ENCODE measurements around the gene PITPNM3. TPM values are rescaled to one million over a fixed set of nuclear protein-coding genes. Genes with fewer than 3 reads are reported as not detected.
"Not testable (repeated sequence)": the region's sequence is repeated elsewhere in the genome, so short reads cannot be mapped to it uniquely, and the experiment has no call there.

The PITPNM3 gene
- total RNA-seq, 2 donors from 2014 or later, result 5.3 to 7.9 TPM

DNA sequence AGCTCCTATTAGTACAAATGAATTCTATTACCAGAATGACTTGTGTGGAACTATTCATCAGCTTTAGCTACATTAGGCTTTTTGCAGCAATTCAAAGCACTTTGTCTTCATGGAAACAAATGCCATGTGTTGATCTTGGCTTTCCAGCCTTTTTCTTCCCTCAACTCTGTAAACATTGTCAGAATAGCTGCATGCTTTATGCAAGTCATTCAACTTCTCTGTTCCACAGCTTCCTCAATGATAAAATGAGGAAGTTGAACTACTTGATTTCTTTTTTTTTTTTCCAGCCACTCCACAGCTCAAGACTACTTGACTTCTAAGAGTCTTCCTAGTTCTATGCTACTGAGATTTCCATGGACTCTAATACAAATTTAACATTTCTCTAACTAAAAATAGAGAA, 43.0 kb upstream of the PITPNM3 start:
- intact Hi-C loops (cut with DNase I), result no loop called here
- TF ChIP-seq, protein P1, sequence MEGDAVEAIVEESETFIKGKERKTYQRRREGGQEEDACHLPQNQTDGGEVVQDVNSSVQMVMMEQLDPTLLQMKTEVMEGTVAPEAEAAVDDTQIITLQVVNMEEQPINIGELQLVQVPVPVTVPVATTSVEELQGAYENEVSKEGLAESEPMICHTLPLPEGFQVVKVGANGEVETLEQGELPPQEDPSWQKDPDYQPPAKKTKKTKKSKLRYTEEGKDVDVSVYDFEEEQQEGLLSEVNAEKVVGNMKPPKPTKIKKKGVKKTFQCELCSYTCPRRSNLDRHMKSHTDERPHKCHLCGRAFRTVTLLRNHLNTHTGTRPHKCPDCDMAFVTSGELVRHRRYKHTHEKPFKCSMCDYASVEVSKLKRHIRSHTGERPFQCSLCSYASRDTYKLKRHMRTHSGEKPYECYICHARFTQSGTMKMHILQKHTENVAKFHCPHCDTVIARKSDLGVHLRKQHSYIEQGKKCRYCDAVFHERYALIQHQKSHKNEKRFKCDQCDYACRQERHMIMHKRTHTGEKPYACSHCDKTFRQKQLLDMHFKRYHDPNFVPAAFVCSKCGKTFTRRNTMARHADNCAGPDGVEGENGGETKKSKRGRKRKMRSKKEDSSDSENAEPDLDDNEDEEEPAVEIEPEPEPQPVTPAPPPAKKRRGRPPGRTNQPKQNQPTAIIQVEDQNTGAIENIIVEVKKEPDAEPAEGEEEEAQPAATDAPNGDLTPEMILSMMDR (IDR thresholded peaks at IDR 0.05), result no peak
- peak; percentile 65 for TF ChIP-seq POLR2AphosphoS5 (IDR thresholded peaks at IDR 0.05)
- Histone ChIP-seq H3K27me3 (replicated peaks; ENCODE audit: insufficient read depth) (no peaks in the 10 kb centered on the region), H3K36me3 (peaks cover 0 to 6% of the 10 kb centered on the region in 2 donors), H3K4me1 (replicated peaks) (no peaks in the 10 kb centered on the region), H3K9me3 (no peaks in the 10 kb centered on the region), H3K4me3 (no peak overlapping the region), H3K27ac (peak overlapping the region; percentile 2 to 41)
- DNase-seq (ENCODE audit: low spot score), result no peak

DNA sequence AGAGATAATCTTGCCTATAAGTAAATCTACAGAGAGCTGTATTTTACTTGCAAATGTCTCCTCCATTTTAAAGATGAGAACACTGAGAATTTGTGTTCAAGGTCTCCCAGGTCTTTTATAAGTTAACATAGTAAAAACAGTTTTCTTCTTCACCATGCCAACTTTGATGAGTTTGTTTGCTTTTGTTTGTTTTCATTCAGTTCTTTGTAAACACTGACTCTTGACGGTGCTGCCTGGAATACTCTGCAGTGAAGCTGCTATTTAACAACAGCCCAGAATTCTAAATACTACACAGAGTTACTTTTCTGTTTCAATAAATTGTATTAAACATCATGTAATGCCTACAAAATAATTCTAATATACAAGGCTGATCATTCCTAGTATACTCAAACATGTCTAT, 41.4 kb upstream of the PITPNM3 start:
- intact Hi-C loops (cut with DNase I), result no loop called here
- WGBS, result 35% methylated on average over 1 of the region's 1 CpG
- TF ChIP-seq, protein P1 (IDR thresholded peaks at IDR 0.05), result no peak
- TF ChIP-seq POLR2A (IDR thresholded peaks at IDR 0.05), result no peak
- Histone ChIP-seq H3K27ac (peak overlapping the region in 1 of 2 donors; percentile 40), H3K4me3 (no peak overlapping the region), H3K36me3 (peaks cover 0 to 6% of the 10 kb centered on the region in 2 donors), H3K27me3 (replicated peaks; ENCODE audit: insufficient read depth) (no peaks in the 10 kb centered on the region), H3K4me1 (replicated peaks) (no peaks in the 10 kb centered on the region), H3K9me3 (no peaks in the 10 kb centered on the region)
- no peak for DNase-seq (ENCODE audit: low spot score)

DNA sequence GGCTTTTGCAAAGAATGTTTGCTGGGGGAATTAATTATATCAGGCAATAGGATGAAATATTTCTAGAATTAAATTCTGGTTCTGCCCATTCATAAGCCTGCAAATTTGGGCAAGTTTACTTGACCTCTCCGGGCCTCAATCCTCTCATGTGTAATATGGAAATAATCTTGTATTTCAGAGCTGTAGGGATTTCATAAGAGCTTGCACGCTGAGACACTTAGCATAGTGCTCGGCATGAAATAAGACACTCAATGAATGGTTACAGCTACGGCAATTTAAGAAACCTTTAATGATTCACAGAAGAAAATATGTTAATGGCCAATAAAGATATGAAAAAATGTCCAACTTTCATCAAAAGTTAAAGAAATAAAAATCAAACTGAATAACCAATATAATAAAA, 40.6 kb upstream of the PITPNM3 start:
- WGBS, result 86% methylated on average over 4 of the region's 4 CpGs
- Histone ChIP-seq H3K4me1 (replicated peaks) (no peaks in the 10 kb centered on the region), H3K36me3 (peaks cover 0 to 6% of the 10 kb centered on the region in 2 donors), H3K4me3 (no peak overlapping the region), H3K27ac (no peak overlapping the region), H3K27me3 (replicated peaks; ENCODE audit: insufficient read depth) (no peaks in the 10 kb centered on the region), H3K9me3 (no peaks in the 10 kb centered on the region)
- TF ChIP-seq, protein P1 (IDR thresholded peaks at IDR 0.05), result no peak
- TF ChIP-seq POLR2A (IDR thresholded peaks at IDR 0.05) (no peak), POLR2AphosphoS5 (IDR thresholded peaks at IDR 0.05) (no peak)
- intact Hi-C loops (cut with DNase I), result no loop called here
- DNase-seq (ENCODE audit: low spot score), result no peak

DNA sequence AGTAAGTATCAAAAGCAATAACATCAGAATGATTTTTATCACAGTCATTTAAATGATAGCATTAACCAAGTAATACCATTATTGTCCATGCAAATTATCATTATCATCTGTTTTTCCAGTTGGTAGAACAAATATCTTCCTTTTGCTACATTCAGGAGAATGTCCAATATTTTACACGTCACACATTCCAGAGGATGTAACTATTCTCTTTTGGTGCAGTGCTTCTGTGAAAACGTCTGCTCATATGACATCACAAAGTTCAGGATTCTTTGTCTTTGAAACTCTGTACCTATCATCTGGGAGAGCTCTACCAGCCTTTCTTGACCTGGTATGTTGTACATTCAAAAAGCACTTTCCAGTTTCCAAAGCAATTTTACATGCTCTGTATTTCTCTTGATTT, 40.2 kb upstream of the PITPNM3 start:
- intact Hi-C loops (cut with DNase I), result no loop called here
- DNase-seq (ENCODE audit: low spot score), result no peak
- WGBS, result 71% methylated on average over 2 of the region's 2 CpGs
- Histone ChIP-seq H3K4me3 (no peak overlapping the region), H3K4me1 (replicated peaks) (no peaks in the 10 kb centered on the region), H3K27me3 (replicated peaks; ENCODE audit: insufficient read depth) (no peaks in the 10 kb centered on the region), H3K9me3 (no peaks in the 10 kb centered on the region), H3K27ac (no peak overlapping the region), H3K36me3 (peaks cover 0 to 6% of the 10 kb centered on the region in 2 donors)
- TF ChIP-seq POLR2A (IDR thresholded peaks at IDR 0.05) (no peak), POLR2AphosphoS5 (IDR thresholded peaks at IDR 0.05) (no peak)
- TF ChIP-seq, protein P1 (IDR thresholded peaks at IDR 0.05), result no peak

DNA sequence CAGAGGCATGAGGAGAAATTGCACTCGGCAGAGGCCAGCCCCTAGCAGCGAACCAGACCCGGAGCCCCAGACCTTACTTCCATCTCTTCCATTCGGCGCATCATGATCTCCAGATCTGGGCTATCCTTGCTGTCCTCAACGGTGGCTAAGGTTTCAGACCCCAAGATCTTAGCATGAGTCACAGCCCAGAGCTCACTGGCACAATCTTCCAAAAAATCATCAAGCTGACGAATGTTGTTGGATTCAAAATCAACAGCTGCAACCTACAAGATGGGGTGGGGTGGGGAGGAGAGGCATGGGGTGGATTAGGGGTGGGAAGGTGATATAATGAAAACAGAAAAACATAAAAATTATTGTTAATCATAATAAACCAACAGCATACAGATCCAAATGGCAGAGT, 39.7 kb upstream of the PITPNM3 start:
- no peaks in the 10 kb centered on the region for H3K27me3 ChIP-seq (replicated peaks; ENCODE audit: insufficient read depth)
- intact Hi-C loops (cut with DNase I), result no loop called here
- no peaks in the 10 kb centered on the region for H3K9me3 ChIP-seq
- H3K36me3 ChIP-seq, result peaks cover 0 to 6% of the 10 kb centered on the region in 2 donors
- DNase-seq (ENCODE audit: low spot score), result no peak
- no peak overlapping the region for H3K4me3 ChIP-seq
- TF ChIP-seq POLR2AphosphoS5 (IDR thresholded peaks at IDR 0.05), result no peak
- TF ChIP-seq POLR2A (IDR thresholded peaks at IDR 0.05), result no peak
- TF ChIP-seq, protein P1 (IDR thresholded peaks at IDR 0.05), result no peak
- 94% methylated on average over 7 of the region's 7 CpGs for WGBS
- H3K4me1 ChIP-seq (replicated peaks), result no peaks in the 10 kb centered on the region
- no peak overlapping the region for H3K27ac ChIP-seq

DNA sequence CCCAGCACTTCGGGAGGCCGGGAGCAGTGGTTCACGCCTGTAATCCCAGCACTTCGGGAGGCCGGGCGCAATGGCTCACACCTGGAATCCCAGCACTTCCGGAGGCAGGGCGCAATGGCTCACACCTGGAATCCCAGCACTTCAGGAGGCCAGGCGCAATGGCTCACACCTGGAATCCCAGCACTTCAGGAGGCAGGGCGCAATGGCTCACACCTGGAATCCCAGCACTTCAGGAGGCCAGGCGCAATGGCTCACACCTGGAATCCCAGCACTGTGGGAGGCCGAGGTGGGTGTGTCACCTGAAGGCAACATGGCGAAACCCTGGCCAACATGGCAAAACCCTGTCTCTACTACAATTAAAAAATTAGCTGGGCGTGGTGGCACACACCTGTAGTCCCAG, 37.0 kb upstream of the PITPNM3 start:
- intact Hi-C loops (cut with DNase I); H3K4me1 ChIP-seq (replicated peaks); H3K36me3 ChIP-seq; DNase-seq (ENCODE audit: low spot score); H3K27me3 ChIP-seq (replicated peaks; ENCODE audit: insufficient read depth); H3K4me3 ChIP-seq; H3K9me3 ChIP-seq; H3K27ac ChIP-seq: not testable (repeated sequence)
- 92% methylated on average over 14 of the region's 14 CpGs for WGBS
